HG02763 (cell line): ENCODE measurements around the gene TNFRSF18.

Experiments
- ATAC-seq: cut with Tn5 transposase; IDR thresholded peaks from one replicate; pipeline ENCODE4 v1.9.1; 2021; ENCODE audit warnings: mild to moderate bottlenecking, moderate library complexity; ENCODE audit not compliant: unreplicated experiment

The TNFRSF18 gene

GRCh38 chr1:1167398-1167821 is 39.0 kb downstream of the TNFRSF18 start:
- ATAC-seq: no peak

- ATAC-seq: no peak
These were observed 39.6 kb downstream of the TNFRSF18 start for GRCh38 chr1:1166642-1167397.

GRCh38 chr1:1165900-1166421 is 40.4 kb downstream of the TNFRSF18 start:
- no peak for ATAC-seq

GRCh38 chr1:1165485-1165884 is 40.9 kb downstream of the TNFRSF18 start:
- no peak for ATAC-seq

GRCh38 chr1:1164701-1165451 is 41.5 kb downstream of the TNFRSF18 start:
- ATAC-seq: no peak

- ATAC-seq: no peak
These were observed 42.1 kb downstream of the TNFRSF18 start for GRCh38 chr1:1164361-1164700.

GRCh38 chr1:1163538-1164070 is 42.8 kb downstream of the TNFRSF18 start:
- no peak for ATAC-seq

GRCh38 chr1:1162597-1163537 is 43.5 kb downstream of the TNFRSF18 start:
- ATAC-seq: no peak

- ATAC-seq: no peak
These were observed 44.7 kb downstream of the TNFRSF18 start for GRCh38 chr1:1161683-1162079.

GRCh38 chr1:1161078-1161682 is 45.2 kb downstream of the TNFRSF18 start:
- ATAC-seq: no peak

GRCh38 chr1:1160281-1160930 is 46.0 kb downstream of the TNFRSF18 start:
- no peak for ATAC-seq

GRCh38 chr1:1157914-1158710 is 48.3 kb downstream of the TNFRSF18 start:
- peak; percentile 33 for ATAC-seq

GRCh38 chr1:1157426-1157913 is 48.9 kb downstream of the TNFRSF18 start:
- peak; percentile 36 for ATAC-seq

GRCh38 chr1:1157033-1157365 is 49.4 kb downstream of the TNFRSF18 start:
- ATAC-seq: no peak

- ATAC-seq: no peak
These were observed 50.0 kb downstream of the TNFRSF18 start for GRCh38 chr1:1156140-1157032.

GRCh38 chr1:1155258-1155657 is 51.1 kb downstream of the TNFRSF18 start:
- no peak for ATAC-seq

- no peak for ATAC-seq
These were observed 52.5 kb downstream of the TNFRSF18 start for GRCh38 chr1:1153874-1154273.
